HCT116 (cell line): Measurements from ENCODE around the gene WNT7B. TPM values are rescaled to one million over a fixed set of nuclear protein-coding genes. Genes with fewer than 3 reads are reported as not detected.

Experiments
- ATAC-seq: fragments of 200-7000 bp; cut with Tn5 transposase; 2 replicates; pipeline ENCODE4 v1.9.1; 2020; ENCODE audit warnings: mild to moderate bottlenecking, moderate library complexity
- BruUV-seq: library from RNA; stranded (reverse); fragments of 400-500 nt; replicated peaks from 2 replicates; lab custom pipeline; 2021; lab: Mats Ljungman, UMichigan
- CTCF ChIA-PET: fragments of 300-600 bp; sonication (Branson Sonifier 250); formaldehyde crosslinking; loops from one replicate; lab custom pipeline; 2021; ENCODE audit warnings: antibody characterized with exemption; lab: Charles Lee
- POLR2A ChIA-PET: fragments of 300-600, 350-600 bp; sonication (Branson Sonifier 250); formaldehyde crosslinking; loops from one replicate; lab custom pipeline; 2021; ENCODE audit warnings: antibody characterized with exemption; lab: Charles Lee
- RAD21 ChIA-PET, 2 experiments: fragments of 300-600 bp; sonication (Branson Sonifier 250); formaldehyde crosslinking; loops; one replicate each; lab custom pipeline; 2023; ENCODE audit warnings: low total read pairs in 2 of 2; ENCODE audit not compliant: uncharacterized antibody in 2 of 2, unreplicated experiment in 2 of 2, low non-redundant PET in 1 of 2; lab: Charles Lee
- DNase-seq: peaks from one replicate; pipeline ENCODE4 v3.0.0-alpha.2; 2010; ENCODE audit warnings: low read depth, low spot score
- H2AFZ ChIP-seq: fragments of 200-600 bp; shearing (Covaris generic), sonication (generic); 2 replicates; pipeline ENCODE4 v1.6.1; 2017; ENCODE audit warnings: low read depth, mixed run types, mixed read lengths, antibody characterized with exemption, low read length; ENCODE audit not compliant: poor library complexity, severe bottlenecking
- H3K27ac ChIP-seq: 2 replicates; pipeline ENCODE4 v1.5.1; 2012; ENCODE audit warnings: low read depth, low read length
- H3K27me3 ChIP-seq: fragments of 200-600 bp; sonication (generic); 2 replicates; pipeline ENCODE4 v1.6.1; 2016; ENCODE audit warnings: mixed run types, low read length, mixed read lengths; ENCODE audit not compliant: insufficient read depth
- H3K36me3 ChIP-seq, 2 experiments: fragments of 200-500 bp in 1 of 2; fragments of 200-600 bp in 1 of 2; sonication (Bioruptor generic) in 1 of 2; sonication (generic) in 1 of 2; 2 replicates each; pipeline versions ENCODE4 v1.5.1 to v1.6.1; 2014 to 2016; ENCODE audit warnings: low read length in 2 of 2, inconsistent platforms in 1 of 2, mixed read lengths in 1 of 2, mixed run types in 1 of 2; ENCODE audit not compliant: insufficient read depth in 2 of 2, control insufficient read depth in 1 of 2
- H3K4me1 ChIP-seq, 2 experiments: fragments of 200-600 bp in 1 of 2; sonication (generic) in 1 of 2; 2 replicates each; pipeline versions ENCODE4 v1.5.1 to v1.6.1; 2012 to 2017; ENCODE audit warnings: low read length in 2 of 2, inconsistent platforms in 1 of 2, mild to moderate bottlenecking in 1 of 2, mixed read lengths in 1 of 2, mixed run types in 1 of 2, moderate library complexity in 1 of 2; ENCODE audit not compliant: insufficient read depth in 2 of 2, control insufficient read depth in 1 of 2
- H3K4me2 ChIP-seq: fragments of 200-600 bp; sonication (generic); 2 replicates; pipeline ENCODE4 v1.6.1; 2017; ENCODE audit warnings: mixed run types, low read length, mixed read lengths
- H3K4me3 ChIP-seq, 2 experiments: fragments of 200-600 bp in 1 of 2; sonication (generic) in 1 of 2; replicated peaks in 1 of 2; 2 replicates each; pipeline ENCODE4 v1.5.1; 2011 to 2016; ENCODE audit warnings: low read length in 2 of 2, control low read depth in 1 of 2, low read depth in 1 of 2, mild to moderate bottlenecking in 1 of 2, mixed read lengths in 1 of 2, mixed run types in 1 of 2
- H3K79me2 ChIP-seq: fragments of 200-600 bp; sonication (generic); 2 replicates; pipeline ENCODE4 v1.6.1; 2017; ENCODE audit warnings: mild to moderate bottlenecking, mixed run types, low read length, moderate library complexity, mixed read lengths; ENCODE audit not compliant: insufficient read depth
- H3K9ac ChIP-seq: fragments of 200-600 bp; sonication (generic); 2 replicates; pipeline ENCODE4 v1.6.1; 2016; ENCODE audit warnings: low read length, mixed read lengths
- H3K9me2 ChIP-seq: fragments of 200-600 bp; sonication (generic), shearing (Covaris generic); 2 replicates; pipeline ENCODE4 v1.6.1; 2017; ENCODE audit warnings: mixed run types, mild to moderate bottlenecking, moderate library complexity; ENCODE audit not compliant: insufficient read depth
- H3K9me3 ChIP-seq, 2 experiments: fragments of 200-500 bp in 1 of 2; fragments of 200-600 bp in 1 of 2; sonication (Bioruptor generic) in 1 of 2; sonication (generic) in 1 of 2; 2 replicates each; pipeline ENCODE4 v1.6.1; 2014 to 2017; ENCODE audit warnings: low read length in 2 of 2, mixed read lengths in 2 of 2, inconsistent platforms in 1 of 2, low read depth in 1 of 2, mild to moderate bottlenecking in 1 of 2, mixed run types in 1 of 2, moderate library complexity in 1 of 2; ENCODE audit not compliant: control insufficient read depth in 1 of 2, insufficient read depth in 1 of 2
- H4K20me1 ChIP-seq: fragments of 200-600 bp; sonication (generic), shearing (Covaris generic); 2 replicates; pipeline ENCODE4 v1.6.1; 2017; ENCODE audit warnings: mixed run types, mild to moderate bottlenecking, moderate library complexity; ENCODE audit not compliant: insufficient read depth
- CBX3 ChIP-seq: IDR thresholded peaks from 2 replicates; pipeline ENCODE4 v1.6.1; 2012; ENCODE audit warnings: low read depth
- CEBPB ChIP-seq: IDR thresholded peaks from 2 replicates; pipeline ENCODE4 v1.6.1; 2012; ENCODE audit warnings: low read depth
- EGR1 ChIP-seq: IDR thresholded peaks from 2 replicates; pipeline ENCODE4 v1.6.1; 2012; ENCODE audit warnings: low read depth
- ELF1 ChIP-seq: IDR thresholded peaks from 2 replicates; pipeline ENCODE4 v1.6.1; 2012; ENCODE audit warnings: low read depth, borderline replicate concordance
- EZH2 ChIP-seq: fragments of 200-600 bp; sonication (generic); IDR thresholded peaks from 2 replicates; pipeline ENCODE4 v1.6.1; 2017; ENCODE audit warnings: antibody characterized with exemption, mixed run types
- EZH2phosphoT487 ChIP-seq: fragments of 200-600 bp; IDR thresholded peaks from 2 replicates; pipeline ENCODE4 v1.6.1; 2018; ENCODE audit warnings: antibody characterized with exemption, borderline replicate concordance
- FOSL1 ChIP-seq: IDR thresholded peaks from 2 replicates; pipeline ENCODE4 v1.6.1; 2012; ENCODE audit warnings: low read depth
- JUND ChIP-seq: IDR thresholded peaks from 2 replicates; pipeline ENCODE4 v1.6.1; 2012
- POLR2A ChIP-seq: IDR thresholded peaks from 2 replicates; pipeline ENCODE4 v1.7.0; 2011; ENCODE audit warnings: borderline replicate concordance; ENCODE audit not compliant: insufficient read depth, insufficient read length; ENCODE audit errors: extremely low read depth
- SIN3A ChIP-seq: IDR thresholded peaks from 2 replicates; pipeline ENCODE4 v1.6.1; 2012; ENCODE audit warnings: low read depth
- SP1 ChIP-seq: IDR thresholded peaks from 2 replicates; pipeline ENCODE4 v1.6.1; 2012; ENCODE audit warnings: low read depth
- SRF ChIP-seq: IDR thresholded peaks from 2 replicates; pipeline ENCODE4 v1.6.1; 2012; ENCODE audit warnings: low read depth
- TCF7L2 ChIP-seq: IDR thresholded peaks from 2 replicates; pipeline ENCODE4 v1.7.0; 2011; ENCODE audit warnings: borderline replicate concordance, inconsistent platforms; ENCODE audit not compliant: insufficient read depth, insufficient read length; ENCODE audit errors: extremely low read depth
- YY1 ChIP-seq: IDR thresholded peaks from 2 replicates; pipeline ENCODE4 v1.6.1; 2011; ENCODE audit warnings: low read length, low read depth, moderate library complexity, mild to moderate bottlenecking; ENCODE audit not compliant: insufficient replicate concordance; ENCODE audit errors: extremely low read depth
- intact Hi-C: fragments of 100-400 bp; cut with micrococcal nuclease; formaldehyde crosslinking; loops from 2 replicates; pipeline ENCODE4 v1.10.0; 2022
- total RNA-seq: library from RNA; stranded (reverse); gene quantifications from one replicate; pipeline ENCODE4 v1.2.1, GENCODE V29; 2021; ENCODE audit not compliant: unreplicated experiment
- TF ChIP-seq, protein P1 (sequence below): IDR thresholded peaks from 2 replicates; pipeline ENCODE4 v1.6.1; 2012
- TF ChIP-seq, protein P2 (sequence below), 3 experiments: fragments of 200-600 bp in 1 of 3; sonication (generic) in 1 of 3; IDR thresholded peaks in 2 of 3; conservative IDR thresholded peaks in 1 of 3; 2 replicates each; pipeline ENCODE4 v1.5.1; 2012 to 2017; ENCODE audit warnings: low read depth in 2 of 3, low read length in 2 of 3, antibody characterized with exemption in 1 of 3, borderline replicate concordance in 1 of 3, control low read depth in 1 of 3, mild to moderate bottlenecking in 1 of 3, mixed read lengths in 1 of 3, mixed run types in 1 of 3, moderate library complexity in 1 of 3; ENCODE audit not compliant: insufficient read depth in 1 of 3
- TF ChIP-seq, protein P3 (sequence below): IDR thresholded peaks from 2 replicates; pipeline ENCODE4 v1.6.1; 2011; ENCODE audit warnings: mild to moderate bottlenecking, low read length, moderate library complexity; ENCODE audit not compliant: insufficient replicate concordance; ENCODE audit errors: extremely low read depth

WNT7B gene
- total RNA-seq, 1 experiment from 2014 or later, result 10.5 TPM

DNA sequence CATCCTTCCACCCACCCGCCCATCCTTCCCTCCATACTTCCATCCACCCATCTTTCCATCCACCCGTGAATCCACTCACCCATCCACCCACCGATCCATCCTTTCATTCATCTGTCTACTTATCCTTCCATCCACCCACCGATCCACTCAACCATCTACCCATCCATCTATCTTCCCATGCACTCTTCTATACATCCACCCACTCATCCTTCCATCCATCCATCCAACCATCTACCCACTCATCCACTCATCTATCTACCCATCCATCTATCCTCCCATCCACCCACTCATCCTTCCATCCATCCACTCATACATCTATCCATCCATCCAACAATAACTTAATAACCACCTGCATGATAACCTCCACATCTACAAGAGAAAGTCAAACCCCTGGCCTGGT, 47.3 kb downstream of the WNT7B start:
- Histone ChIP-seq H3K4me2 (no peak overlapping the region), H3K9me3 (no peaks in the 10 kb centered on the region), H3K27me3 (peaks cover 9% of the 10 kb centered on the region; the same call in 1 of the 2 replicates), H3K4me3 (no peak overlapping the region), H3K9ac (no peak overlapping the region), H3K36me3 (no peaks in the 10 kb centered on the region), H3K4me1 (peaks cover 11 to 32% of the 10 kb centered on the region in 2 experiments), H2AFZ (no peak overlapping the region), H3K79me2 (no peaks in the 10 kb centered on the region), H3K27ac (no peak overlapping the region), H4K20me1 (no peaks in the 10 kb centered on the region), H3K9me2 (no peaks in the 10 kb centered on the region)
- TF ChIP-seq JUND (no peak), POLR2A (no peak), ELF1 (no peak), SP1 (no peak), TCF7L2 (no peak), CEBPB (no peak), FOSL1 (no peak), EGR1 (no peak), EZH2phosphoT487 (no peak), SRF (no peak), YY1 (no peak), SIN3A (no peak), CBX3 (no peak), EZH2 (no peak)
- TF ChIP-seq, protein P1, sequence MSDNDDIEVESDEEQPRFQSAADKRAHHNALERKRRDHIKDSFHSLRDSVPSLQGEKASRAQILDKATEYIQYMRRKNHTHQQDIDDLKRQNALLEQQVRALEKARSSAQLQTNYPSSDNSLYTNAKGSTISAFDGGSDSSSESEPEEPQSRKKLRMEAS, result no peak
- TF ChIP-seq, protein P2, sequence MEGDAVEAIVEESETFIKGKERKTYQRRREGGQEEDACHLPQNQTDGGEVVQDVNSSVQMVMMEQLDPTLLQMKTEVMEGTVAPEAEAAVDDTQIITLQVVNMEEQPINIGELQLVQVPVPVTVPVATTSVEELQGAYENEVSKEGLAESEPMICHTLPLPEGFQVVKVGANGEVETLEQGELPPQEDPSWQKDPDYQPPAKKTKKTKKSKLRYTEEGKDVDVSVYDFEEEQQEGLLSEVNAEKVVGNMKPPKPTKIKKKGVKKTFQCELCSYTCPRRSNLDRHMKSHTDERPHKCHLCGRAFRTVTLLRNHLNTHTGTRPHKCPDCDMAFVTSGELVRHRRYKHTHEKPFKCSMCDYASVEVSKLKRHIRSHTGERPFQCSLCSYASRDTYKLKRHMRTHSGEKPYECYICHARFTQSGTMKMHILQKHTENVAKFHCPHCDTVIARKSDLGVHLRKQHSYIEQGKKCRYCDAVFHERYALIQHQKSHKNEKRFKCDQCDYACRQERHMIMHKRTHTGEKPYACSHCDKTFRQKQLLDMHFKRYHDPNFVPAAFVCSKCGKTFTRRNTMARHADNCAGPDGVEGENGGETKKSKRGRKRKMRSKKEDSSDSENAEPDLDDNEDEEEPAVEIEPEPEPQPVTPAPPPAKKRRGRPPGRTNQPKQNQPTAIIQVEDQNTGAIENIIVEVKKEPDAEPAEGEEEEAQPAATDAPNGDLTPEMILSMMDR (IDR thresholded peaks at IDR 0.05 in 2 of 3, conservative IDR thresholded peaks at IDR 0.05 in 1 of 3; ENCODE audit: borderline replicate concordance in 1 of 3, insufficient read depth in 1 of 3, low read depth in 2 of 3, low read length in 2 of 3), result no peak
- TF ChIP-seq, protein P3, sequence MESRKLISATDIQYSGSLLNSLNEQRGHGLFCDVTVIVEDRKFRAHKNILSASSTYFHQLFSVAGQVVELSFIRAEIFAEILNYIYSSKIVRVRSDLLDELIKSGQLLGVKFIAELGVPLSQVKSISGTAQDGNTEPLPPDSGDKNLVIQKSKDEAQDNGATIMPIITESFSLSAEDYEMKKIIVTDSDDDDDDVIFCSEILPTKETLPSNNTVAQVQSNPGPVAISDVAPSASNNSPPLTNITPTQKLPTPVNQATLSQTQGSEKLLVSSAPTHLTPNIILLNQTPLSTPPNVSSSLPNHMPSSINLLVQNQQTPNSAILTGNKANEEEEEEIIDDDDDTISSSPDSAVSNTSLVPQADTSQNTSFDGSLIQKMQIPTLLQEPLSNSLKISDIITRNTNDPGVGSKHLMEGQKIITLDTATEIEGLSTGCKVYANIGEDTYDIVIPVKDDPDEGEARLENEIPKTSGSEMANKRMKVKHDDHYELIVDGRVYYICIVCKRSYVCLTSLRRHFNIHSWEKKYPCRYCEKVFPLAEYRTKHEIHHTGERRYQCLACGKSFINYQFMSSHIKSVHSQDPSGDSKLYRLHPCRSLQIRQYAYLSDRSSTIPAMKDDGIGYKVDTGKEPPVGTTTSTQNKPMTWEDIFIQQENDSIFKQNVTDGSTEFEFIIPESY, result no peak
- no peak for DNase-seq
- BruUV-seq, result no TSS peak
- intact Hi-C loops, result no loop called here
- no peak for ATAC-seq
- POLR2A ChIA-PET, result no interaction called here
- RAD21 ChIA-PET, result no interaction called here
- CTCF ChIA-PET, result no interaction called here
